HepG2 (cell line): ENCODE results near the gene CTSA. TPM values are rescaled to one million over a fixed set of nuclear protein-coding genes. Genes with fewer than 3 reads are reported as not detected.

ENCODE experiments used
- E2F2 ChIP-seq: sonication (generic); formaldehyde crosslinking; IDR thresholded peaks from 2 replicates; pipeline ENCODE4 v1.4.0; 2020; ENCODE audit warnings: missing genetic modification reagents, borderline replicate concordance
- NFIB ChIP-seq: sonication (generic); formaldehyde crosslinking; IDR thresholded peaks from 2 replicates; pipeline ENCODE4 v1.9.0; 2021; ENCODE audit warnings: missing genetic modification reagents, mild to moderate bottlenecking, borderline replicate concordance
- NPAS2 ChIP-seq: sonication (generic); formaldehyde crosslinking; IDR thresholded peaks from 2 replicates; pipeline ENCODE4 v1.8.0; 2022; ENCODE audit warnings: mild to moderate bottlenecking, missing genetic modification reagents, borderline replicate concordance
- POGK ChIP-seq: sonication (generic); formaldehyde crosslinking; conservative IDR thresholded peaks from 2 replicates; pipeline ENCODE4 v1.8.0; 2022; ENCODE audit warnings: mild to moderate bottlenecking, moderate library complexity, missing genetic modification reagents
- PRPF4 ChIP-seq: fragments of 200-400 bp; formaldehyde crosslinking; IDR thresholded peaks from 2 replicates; pipeline ENCODE4 v1.6.1; 2016; ENCODE audit warnings: low read length, low read depth; ENCODE audit not compliant: poor library complexity, severe bottlenecking
- TFDP1 ChIP-seq: IDR thresholded peaks from 2 replicates; pipeline ENCODE4 v1.6.1; 2016; ENCODE audit warnings: missing compliant biosample characterization, missing genetic modification reagents, borderline replicate concordance
- ZBTB4 ChIP-seq: sonication (generic); formaldehyde crosslinking; IDR thresholded peaks from 2 replicates; pipeline ENCODE4 v1.4.0; 2020; ENCODE audit warnings: missing genetic modification reagents, mild to moderate bottlenecking, borderline replicate concordance
- ZNF225 ChIP-seq: sonication (generic); formaldehyde crosslinking; IDR thresholded peaks from 2 replicates; pipeline ENCODE4 v1.4.0; 2020; ENCODE audit warnings: mild to moderate bottlenecking, missing genetic modification reagents
- ZNF446 ChIP-seq: sonication (generic); formaldehyde crosslinking; IDR thresholded peaks from 2 replicates; pipeline ENCODE4 v1.5.0; 2020; ENCODE audit warnings: mild to moderate bottlenecking, missing genetic modification reagents
- ZNF460 ChIP-seq: sonication (generic); formaldehyde crosslinking; IDR thresholded peaks from 2 replicates; pipeline ENCODE4 v1.5.1; 2020; ENCODE audit warnings: missing genetic modification reagents, mild to moderate bottlenecking, borderline replicate concordance
- ZNF772 ChIP-seq: sonication (generic); formaldehyde crosslinking; IDR thresholded peaks from 2 replicates; pipeline ENCODE4 v1.5.0; 2020; ENCODE audit warnings: mild to moderate bottlenecking, missing genetic modification reagents
- polyA plus RNA-seq, 8 experiments: library from polyadenylated mRNA; depleted of rRNA in 3 of 8; stranded (reverse) in 7 of 8; unstranded in 1 of 8; fragments of >200 nt; fragmentation: Illumina TruSeq in 4 of 8; extraction: Trizol in 4 of 8; gene quantifications; 2 replicates each; pipeline versions ENCODE4 v1.2.1 to v1.2.3, GENCODE V29; 2011 to 2016; ENCODE audit warnings: low read depth in 4 of 8, missing spikeins in 1 of 8, mixed read lengths in 1 of 8; ENCODE audit not compliant: insufficient read depth in 1 of 8
- total RNA-seq, 5 experiments: library from RNA; depleted of rRNA; stranded (reverse); fragments of >200 nt; fragmentation: Illumina TruSeq; extraction: Trizol; gene quantifications; 2 replicates each; pipeline ENCODE4 v1.2.3, GENCODE V29; 2016; ENCODE audit warnings: low read depth in 1 of 5
- TF ChIP-seq, protein P1 (sequence below): sonication (generic); formaldehyde crosslinking; IDR thresholded peaks from 2 replicates; pipeline ENCODE4 v1.5.1; 2020; ENCODE audit warnings: mild to moderate bottlenecking, missing genetic modification reagents, borderline replicate concordance
- TF ChIP-seq, protein P2 (sequence below): sonication (generic); formaldehyde crosslinking; IDR thresholded peaks from 2 replicates; pipeline ENCODE4 v1.8.1; 2023; ENCODE audit warnings: mild to moderate bottlenecking, missing genetic modification reagents, borderline replicate concordance

The CTSA gene
- total and polyA plus RNA-seq, 2 of the 13 experiments (the other 11 are each of a cell fraction or from before 2014, with no cell fraction given) = 202 to 231 TPM

- TF ChIP-seq TFDP1 (CRISPR knock-in tag) = peak; percentile 54; the same call in 1 of the 2 replicates
- TF ChIP-seq E2F2 (CRISPR knock-in tag) = 0 out of 2 replicates have a peak, but pooled peaks have one; percentile 59
- peak; percentile 43; the same call in 1 of the 2 replicates for TF ChIP-seq ZNF460 (CRISPR knock-in tag)
- TF ChIP-seq, protein P1, sequence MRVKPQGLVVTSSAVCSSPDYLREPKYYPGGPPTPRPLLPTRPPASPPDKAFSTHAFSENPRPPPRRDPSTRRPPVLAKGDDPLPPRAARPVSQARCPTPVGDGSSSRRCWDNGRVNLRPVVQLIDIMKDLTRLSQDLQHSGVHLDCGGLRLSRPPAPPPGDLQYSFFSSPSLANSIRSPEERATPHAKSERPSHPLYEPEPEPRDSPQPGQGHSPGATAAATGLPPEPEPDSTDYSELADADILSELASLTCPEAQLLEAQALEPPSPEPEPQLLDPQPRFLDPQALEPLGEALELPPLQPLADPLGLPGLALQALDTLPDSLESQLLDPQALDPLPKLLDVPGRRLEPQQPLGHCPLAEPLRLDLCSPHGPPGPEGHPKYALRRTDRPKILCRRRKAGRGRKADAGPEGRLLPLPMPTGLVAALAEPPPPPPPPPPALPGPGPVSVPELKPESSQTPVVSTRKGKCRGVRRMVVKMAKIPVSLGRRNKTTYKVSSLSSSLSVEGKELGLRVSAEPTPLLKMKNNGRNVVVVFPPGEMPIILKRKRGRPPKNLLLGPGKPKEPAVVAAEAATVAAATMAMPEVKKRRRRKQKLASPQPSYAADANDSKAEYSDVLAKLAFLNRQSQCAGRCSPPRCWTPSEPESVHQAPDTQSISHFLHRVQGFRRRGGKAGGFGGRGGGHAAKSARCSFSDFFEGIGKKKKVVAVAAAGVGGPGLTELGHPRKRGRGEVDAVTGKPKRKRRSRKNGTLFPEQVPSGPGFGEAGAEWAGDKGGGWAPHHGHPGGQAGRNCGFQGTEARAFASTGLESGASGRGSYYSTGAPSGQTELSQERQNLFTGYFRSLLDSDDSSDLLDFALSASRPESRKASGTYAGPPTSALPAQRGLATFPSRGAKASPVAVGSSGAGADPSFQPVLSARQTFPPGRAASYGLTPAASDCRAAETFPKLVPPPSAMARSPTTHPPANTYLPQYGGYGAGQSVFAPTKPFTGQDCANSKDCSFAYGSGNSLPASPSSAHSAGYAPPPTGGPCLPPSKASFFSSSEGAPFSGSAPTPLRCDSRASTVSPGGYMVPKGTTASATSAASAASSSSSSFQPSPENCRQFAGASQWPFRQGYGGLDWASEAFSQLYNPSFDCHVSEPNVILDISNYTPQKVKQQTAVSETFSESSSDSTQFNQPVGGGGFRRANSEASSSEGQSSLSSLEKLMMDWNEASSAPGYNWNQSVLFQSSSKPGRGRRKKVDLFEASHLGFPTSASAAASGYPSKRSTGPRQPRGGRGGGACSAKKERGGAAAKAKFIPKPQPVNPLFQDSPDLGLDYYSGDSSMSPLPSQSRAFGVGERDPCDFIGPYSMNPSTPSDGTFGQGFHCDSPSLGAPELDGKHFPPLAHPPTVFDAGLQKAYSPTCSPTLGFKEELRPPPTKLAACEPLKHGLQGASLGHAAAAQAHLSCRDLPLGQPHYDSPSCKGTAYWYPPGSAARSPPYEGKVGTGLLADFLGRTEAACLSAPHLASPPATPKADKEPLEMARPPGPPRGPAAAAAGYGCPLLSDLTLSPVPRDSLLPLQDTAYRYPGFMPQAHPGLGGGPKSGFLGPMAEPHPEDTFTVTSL = peak; percentile 86; the same call in 1 of the 2 replicates
- peak; percentile 80; the same call in 1 of the 2 replicates for TF ChIP-seq ZNF225 (CRISPR knock-in tag)
- TF ChIP-seq, protein P2, sequence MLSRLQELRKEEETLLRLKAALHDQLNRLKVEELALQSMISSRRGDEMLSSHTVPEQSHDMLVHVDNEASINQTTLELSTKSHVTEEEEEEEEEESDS (CRISPR knock-in tag) = no peak; the same call in 1 of the 2 replicates
- TF ChIP-seq POGK (CRISPR knock-in tag) = peak; percentile 83; the same call in 1 of the 2 replicates
- peak; percentile 92 for TF ChIP-seq ZNF772 (CRISPR knock-in tag)
- TF ChIP-seq ZBTB4 (CRISPR knock-in tag) = peak; percentile 32; the same call in 1 of the 2 replicates
- no peak for TF ChIP-seq ZNF446 (CRISPR knock-in tag)
- TF ChIP-seq PRPF4 = no peak
- TF ChIP-seq NFIB (CRISPR knock-in tag) = no peak
- no peak for TF ChIP-seq NPAS2 (CRISPR knock-in tag)
Measured at GRCh38 chr20:45927071-45927878, 36.1 kb downstream of the CTSA start (continued).
